HG02938 (cell line): ENCODE measurements around the gene ETHE1.
"Not testable (repeated sequence)": the region's sequence is repeated elsewhere in the genome, so short reads cannot be mapped to it uniquely, and the experiment has no call there.

Source experiments
- ATAC-seq: cut with Tn5 transposase; IDR thresholded peaks from one replicate; pipeline ENCODE4 v1.9.1; 2021; ENCODE audit warnings: mild to moderate bottlenecking, moderate library complexity; ENCODE audit not compliant: unreplicated experiment

The ETHE1 gene

GRCh38 chr19:43524922-43525835, 1.8 kb downstream of the ETHE1 start:
- ATAC-seq, result no peak

- not testable (repeated sequence) for ATAC-seq
These were observed 3.3 kb downstream of the ETHE1 start for GRCh38 chr19:43523696-43524095.

- no peak for ATAC-seq
These were observed 4.1 kb downstream of the ETHE1 start for GRCh38 chr19:43522929-43523328.

- ATAC-seq, result no peak
These were observed 7.4 kb downstream of the ETHE1 start for GRCh38 chr19:43519436-43520088.

DNA sequence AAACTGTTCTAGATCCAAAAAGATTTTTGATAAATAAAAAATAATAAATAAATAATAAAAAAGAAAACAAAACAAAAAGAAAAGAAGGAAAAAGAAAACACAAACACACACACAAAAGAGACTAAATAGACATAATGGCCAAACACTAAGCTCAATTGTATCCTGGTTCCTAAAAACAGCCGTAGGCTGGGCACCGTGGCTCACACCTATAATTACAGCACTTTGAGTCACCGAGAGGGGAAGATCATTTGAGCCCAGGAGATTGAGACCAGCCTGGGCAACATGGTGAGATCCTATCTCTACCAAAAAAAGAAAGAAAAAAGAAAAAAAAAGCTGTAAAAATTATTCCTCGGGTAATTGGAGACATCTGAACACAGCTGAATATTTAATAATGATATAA, 8.9 kb downstream of the ETHE1 start:
- ATAC-seq, result no peak

- not testable (repeated sequence) for ATAC-seq
These were observed 14.6 kb downstream of the ETHE1 start for GRCh38 chr19:43512399-43512798.

DNA sequence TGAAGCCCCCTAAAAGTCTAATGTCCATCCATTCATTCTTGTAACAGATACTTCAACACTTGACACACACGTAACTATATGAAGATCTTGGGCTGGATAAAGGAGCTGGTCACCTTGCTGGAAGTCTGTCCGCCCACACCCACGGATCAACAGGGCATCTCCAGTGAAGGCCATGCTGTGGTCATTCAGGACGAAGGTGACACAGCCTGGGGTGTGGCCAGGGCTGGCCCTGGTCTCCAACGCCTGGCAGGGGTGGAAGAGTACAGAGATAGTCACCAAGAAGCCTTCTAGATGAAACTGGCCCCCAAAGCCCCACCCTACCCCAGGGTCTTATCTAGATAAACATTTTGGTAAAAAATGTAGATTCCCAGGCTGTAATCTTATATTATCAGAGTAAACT, 15.7 kb downstream of the ETHE1 start:
- no peak for ATAC-seq

GRCh38 chr19:43510713-43511112, 16.3 kb downstream of the ETHE1 start:
- ATAC-seq, result no peak

GRCh38 chr19:43507880-43508279, 19.1 kb downstream of the ETHE1 start:
- no peak for ATAC-seq

DNA sequence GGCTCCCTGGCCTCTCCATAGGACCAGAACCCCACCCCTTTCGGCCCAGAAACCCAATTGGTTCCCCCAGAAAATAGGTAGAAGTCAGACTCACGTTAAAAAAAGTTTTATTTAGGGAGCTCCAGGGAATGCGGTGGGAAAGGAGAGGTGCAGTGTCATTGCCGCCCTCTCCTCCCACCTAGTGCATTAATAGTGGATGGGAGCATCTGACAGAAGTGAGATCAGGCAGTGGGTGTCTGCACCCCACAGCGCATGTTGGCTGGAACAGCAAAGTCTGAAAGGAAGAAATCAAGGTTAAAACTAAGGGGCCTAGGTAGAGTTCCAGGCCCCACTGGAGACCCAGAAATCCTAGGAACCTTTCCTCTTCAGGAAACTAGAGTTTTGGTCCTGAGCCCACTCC, 20.4 kb downstream of the ETHE1 start:
- no peak for ATAC-seq

DNA sequence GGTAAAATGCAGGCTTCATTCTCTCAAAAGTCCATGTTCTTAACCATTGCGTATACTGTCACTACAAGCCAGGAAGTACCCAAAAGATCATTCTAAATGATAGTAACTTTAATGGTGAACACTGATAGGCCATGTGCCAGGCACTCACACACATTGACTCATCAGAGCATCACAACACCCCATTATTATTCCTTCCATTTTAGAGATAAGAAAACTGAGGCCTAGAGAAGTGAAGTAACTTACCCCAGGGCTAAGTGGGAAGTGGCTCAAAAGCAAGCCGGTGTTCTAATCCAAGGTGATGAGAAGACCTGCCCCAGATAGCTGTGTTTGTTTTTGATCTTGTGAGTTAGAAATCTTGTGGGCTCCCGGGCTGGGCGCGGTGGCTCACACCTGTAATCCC, 21.1 kb downstream of the ETHE1 start:
- ATAC-seq, result no peak

DNA sequence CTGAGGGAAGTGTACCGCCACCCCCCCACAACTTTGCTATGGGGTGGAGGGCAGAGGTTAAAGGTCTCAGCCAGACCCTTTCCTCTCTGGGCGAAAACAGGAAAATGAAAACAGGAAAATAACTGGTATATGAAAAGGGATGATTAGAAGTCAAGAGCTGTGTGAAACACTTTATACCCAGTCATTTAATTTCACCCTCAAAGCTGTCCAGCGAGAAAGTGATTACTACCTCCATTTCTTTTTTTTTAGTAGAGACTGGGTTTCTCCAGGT, 21.9 kb downstream of the ETHE1 start:
- ATAC-seq, result no peak

- ATAC-seq, result peak; percentile 29
These were observed 22.4 kb downstream of the ETHE1 start, which contains the start of gene PHLDB3 for GRCh38 chr19:43504426-43505185. Gene PHLDB3 (minus strand): TSS chr19:43504746. CDS start chr19:43504118, 628 bp downstream.

- peak; percentile 90 for ATAC-seq
These were observed 23.2 kb downstream of the ETHE1 start for GRCh38 chr19:43503501-43504425.

DNA sequence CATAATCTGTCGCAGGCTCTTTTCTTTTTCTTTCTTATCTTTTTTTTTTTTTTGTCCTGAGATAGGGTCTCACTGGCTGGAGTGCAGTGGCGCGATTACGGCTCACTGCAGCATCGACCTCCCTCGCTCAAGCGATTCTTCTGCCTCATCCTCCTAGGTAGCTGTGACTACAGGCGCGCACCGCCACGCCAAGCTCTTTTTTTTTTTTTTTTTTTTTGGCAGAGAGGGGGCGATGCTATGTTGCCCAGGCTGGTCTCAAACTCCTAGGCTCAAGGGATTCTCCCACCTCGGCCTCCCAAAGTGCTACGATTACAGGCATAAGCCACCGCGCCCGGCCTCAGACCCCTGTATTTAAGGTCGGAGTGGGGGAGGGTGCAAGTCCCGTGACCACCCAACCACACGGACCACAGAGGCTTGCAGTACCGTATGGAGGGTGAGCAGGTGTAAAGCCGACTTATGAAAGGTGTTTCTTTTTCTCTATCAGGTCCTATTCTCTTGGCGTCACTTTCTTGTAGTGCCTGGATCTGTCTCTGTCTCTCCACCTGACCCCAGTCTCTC, 24.5 kb downstream of the ETHE1 start:
- no peak for ATAC-seq

DNA sequence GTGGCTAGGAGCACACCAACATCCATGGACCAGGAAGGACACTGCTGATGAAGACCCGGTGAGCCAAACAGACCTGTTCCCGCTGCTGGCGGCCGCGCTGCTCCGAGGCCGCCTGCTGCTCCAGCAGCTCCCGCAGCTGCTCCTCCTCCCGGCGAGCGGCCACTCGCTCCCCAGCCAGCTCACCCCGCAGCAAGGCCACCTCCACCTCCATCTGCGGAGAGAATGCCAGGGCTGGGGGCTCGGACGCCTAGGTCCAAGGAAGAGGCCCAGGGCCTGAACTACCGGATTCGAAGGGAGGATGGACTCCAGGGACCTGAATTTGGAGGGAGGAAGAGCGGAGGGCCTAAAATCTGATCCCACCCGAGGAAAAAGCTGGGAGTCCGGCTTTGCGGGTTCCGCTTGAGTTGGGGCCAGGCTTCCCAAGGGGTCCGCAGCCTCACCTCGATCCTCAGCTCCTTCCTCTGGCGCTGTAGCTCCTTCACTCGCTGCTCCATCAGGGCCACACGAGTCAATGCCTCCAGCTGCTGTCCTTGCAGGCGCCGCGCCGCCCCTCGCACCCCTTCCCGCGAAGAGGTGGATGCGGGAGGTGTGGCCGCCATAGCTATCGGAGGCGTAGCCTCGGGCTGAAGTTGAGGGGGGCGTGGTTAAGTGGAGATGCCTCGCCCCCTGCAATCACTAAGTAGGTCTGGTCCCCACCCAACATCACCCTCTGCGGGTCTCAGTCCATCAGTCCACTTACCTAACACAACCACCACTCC, 25.2 kb downstream of the ETHE1 start:
- no peak for ATAC-seq

- ATAC-seq, result no peak
These were observed 28.0 kb downstream of the ETHE1 start for GRCh38 chr19:43499042-43499441.

DNA sequence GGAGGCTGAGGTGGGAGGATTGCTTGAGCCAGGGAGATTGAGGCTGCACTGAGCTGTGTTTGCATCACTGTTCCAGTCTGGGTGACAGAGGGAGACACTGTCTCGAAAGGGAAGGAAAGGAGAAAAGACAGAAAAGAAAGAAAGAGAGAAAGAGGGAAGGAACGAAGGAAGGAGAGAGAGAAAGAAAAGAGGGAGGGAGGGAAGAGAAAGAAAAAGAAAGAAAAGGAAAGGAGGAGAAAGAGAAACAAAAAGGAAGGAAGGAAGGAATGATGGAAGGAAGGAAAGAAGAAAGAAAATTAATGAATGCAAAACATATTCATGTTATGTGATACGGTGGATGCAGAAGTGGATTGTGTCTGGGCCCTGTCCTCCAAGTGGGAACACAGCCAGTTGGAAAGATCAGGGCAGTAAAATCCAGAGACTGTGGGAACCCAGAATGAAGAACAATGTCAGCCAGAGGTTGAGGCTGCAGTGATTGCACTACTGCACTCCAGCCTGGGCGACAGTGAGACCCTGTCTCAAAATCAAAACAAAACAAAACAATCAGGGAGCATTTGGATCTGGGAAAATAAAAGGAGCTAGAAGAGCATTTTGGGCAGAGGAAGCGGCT, 28.7 kb downstream of the ETHE1 start:
- no peak for ATAC-seq

DNA sequence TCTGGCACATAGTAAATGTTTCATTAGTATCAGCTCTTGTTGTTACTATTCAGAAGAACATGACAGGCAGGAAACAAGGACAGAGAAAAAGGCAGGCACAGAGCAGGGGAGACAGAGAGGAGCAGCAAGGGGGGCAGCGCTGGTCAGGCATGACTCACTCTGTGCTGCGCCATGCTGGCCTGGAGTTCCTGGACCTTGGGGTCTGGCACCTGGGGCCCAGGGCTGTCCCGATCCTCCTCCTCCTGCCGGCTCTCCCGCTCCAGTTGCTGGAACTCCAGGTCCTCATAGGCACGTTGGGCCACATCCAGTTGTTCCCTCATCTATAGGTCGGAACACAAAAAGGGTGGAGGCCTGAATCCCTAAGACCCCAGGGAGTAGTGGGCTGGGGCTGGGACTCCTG, 30.0 kb downstream of the ETHE1 start:
- ATAC-seq, result no peak
